GM12864 (cell line): ENCODE results near the gene MYO15B.

Source experiments
- DNase-seq: peaks from one replicate; pipeline ENCODE4 v3.0.0-alpha.2; 2011; ENCODE audit warnings: low read depth
- H3K4me3 ChIP-seq: 2 replicates; pipeline ENCODE4 v1.5.1; 2011; ENCODE audit warnings: mild to moderate bottlenecking, low read depth, low read length, control low read depth
- CTCF ChIP-seq: IDR thresholded peaks from 2 replicates; pipeline ENCODE4 v1.5.1; 2011; ENCODE audit warnings: low read depth, mild to moderate bottlenecking, moderate library complexity, low read length, control low read depth, inconsistent platforms; ENCODE audit errors: missing control alignments

The MYO15B gene

GRCh38 chr17:75558666-75559530 is 28.7 kb upstream of the MYO15B start:
- TF ChIP-seq CTCF: no peak

GRCh38 chr17:75559958-75560533 is 27.6 kb upstream of the MYO15B start:
- DNase-seq: no peak
- H3K4me3 ChIP-seq: no peak overlapping the region
- TF ChIP-seq CTCF: no peak

More at GRCh38 chr17:75558666-75559530, 28.7 kb upstream of the MYO15B start:
- DNase-seq: no peak
- H3K4me3 ChIP-seq: no peak overlapping the region

GRCh38 chr17:75561927-75562603 is 25.5 kb upstream of the MYO15B start:
- TF ChIP-seq CTCF: no peak
- H3K4me3 ChIP-seq: no peak overlapping the region
- no peak for DNase-seq

- no peak for DNase-seq
- no peak for TF ChIP-seq CTCF
- H3K4me3 ChIP-seq: no peak overlapping the region
These were observed 24.4 kb upstream of the MYO15B start for GRCh38 chr17:75563063-75563758.

GRCh38 chr17:75564195-75564594 is 23.4 kb upstream of the MYO15B start:
- TF ChIP-seq CTCF: no peak
- DNase-seq: no peak
- H3K4me3 ChIP-seq: no peak overlapping the region

- DNase-seq: no peak
- no peak for TF ChIP-seq CTCF
- H3K4me3 ChIP-seq: no peak overlapping the region
These were observed 22.5 kb upstream of the MYO15B start for GRCh38 chr17:75565066-75565465.
